Activated CD8-positive, alpha-beta memory T cell treated with anti-CD3 and anti-CD28 coated beads, Interleukin-2, amount 50 U/mL, for 24 hours (primary cell): ENCODE data around the gene OXT.
A peak's percentile ranks its signal among the peaks of the same experiment; 100 is the strongest.
"Not testable (repeated sequence)": the region's sequence is repeated elsewhere in the genome, so short reads cannot be mapped to it uniquely, and the experiment has no call there.

ENCODE experiments used
- DNase-seq: peaks from one replicate; pipeline ENCODE4 v3.0.0-alpha.2; 2020; ENCODE audit errors: extremely low read depth

Gene OXT

DNA sequence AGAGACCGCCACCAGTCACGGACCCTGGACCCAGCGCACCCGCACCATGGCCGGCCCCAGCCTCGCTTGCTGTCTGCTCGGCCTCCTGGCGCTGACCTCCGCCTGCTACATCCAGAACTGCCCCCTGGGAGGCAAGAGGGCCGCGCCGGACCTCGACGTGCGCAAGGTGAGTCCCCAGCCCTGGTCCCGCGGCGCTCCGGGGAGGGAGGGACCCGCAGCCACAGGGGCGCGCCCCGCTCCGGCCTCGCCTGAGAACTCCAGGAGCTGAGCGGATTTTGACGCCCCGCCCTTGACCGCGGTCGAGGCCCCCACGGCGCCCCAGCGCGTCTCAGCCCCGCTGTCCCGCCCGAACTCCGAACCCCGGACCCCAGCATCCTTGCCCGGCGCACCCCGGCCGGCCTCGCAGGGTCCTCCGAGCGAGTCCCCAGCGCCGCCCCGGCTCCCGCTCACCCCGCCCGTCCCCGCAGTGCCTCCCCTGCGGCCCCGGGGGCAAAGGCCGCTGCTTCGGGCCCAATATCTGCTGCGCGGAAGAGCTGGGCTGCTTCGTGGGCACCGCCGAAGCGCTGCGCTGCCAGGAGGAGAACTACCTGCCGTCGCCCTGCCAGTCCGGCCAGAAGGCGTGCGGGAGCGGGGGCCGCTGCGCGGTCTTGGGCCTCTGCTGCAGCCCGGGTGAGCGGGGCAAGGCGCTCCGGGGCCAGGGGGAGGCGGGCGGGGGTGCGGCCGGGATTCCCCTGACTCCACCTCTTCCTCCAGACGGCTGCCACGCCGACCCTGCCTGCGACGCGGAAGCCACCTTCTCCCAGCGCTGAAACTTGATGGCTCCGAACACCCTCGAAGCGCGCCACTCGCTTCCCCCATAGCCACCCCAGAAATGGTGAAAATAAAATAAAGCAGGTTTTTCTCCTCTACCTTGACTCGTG is at the start of gene OXT:
TSS of gene OXT (plus strand) at position 11 of the 920 bp plus-strand sequence. CDS start at position 47, 36 bp downstream.
- DNase-seq, result peak; percentile 18

DNA sequence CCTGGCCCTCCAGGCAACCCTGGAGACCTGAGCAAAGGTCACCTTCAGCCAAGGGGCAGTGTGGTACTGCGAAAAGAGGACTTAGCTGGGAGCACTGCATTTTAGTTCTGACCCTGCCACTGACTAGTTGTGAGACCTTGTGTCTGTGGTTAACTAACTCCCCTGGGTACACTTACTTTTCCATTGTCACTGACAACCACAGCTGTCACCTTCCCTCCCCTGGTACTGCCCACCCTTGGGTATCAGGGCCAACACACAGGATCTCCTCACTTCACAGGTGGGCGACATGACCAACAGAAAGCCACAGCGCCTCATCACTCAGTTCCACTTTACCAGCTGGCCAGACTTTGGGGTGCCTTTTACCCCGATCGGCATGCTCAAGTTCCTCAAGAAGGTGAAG is 49.6 kb upstream of the OXT start:
- DNase-seq, result no peak

DNA sequence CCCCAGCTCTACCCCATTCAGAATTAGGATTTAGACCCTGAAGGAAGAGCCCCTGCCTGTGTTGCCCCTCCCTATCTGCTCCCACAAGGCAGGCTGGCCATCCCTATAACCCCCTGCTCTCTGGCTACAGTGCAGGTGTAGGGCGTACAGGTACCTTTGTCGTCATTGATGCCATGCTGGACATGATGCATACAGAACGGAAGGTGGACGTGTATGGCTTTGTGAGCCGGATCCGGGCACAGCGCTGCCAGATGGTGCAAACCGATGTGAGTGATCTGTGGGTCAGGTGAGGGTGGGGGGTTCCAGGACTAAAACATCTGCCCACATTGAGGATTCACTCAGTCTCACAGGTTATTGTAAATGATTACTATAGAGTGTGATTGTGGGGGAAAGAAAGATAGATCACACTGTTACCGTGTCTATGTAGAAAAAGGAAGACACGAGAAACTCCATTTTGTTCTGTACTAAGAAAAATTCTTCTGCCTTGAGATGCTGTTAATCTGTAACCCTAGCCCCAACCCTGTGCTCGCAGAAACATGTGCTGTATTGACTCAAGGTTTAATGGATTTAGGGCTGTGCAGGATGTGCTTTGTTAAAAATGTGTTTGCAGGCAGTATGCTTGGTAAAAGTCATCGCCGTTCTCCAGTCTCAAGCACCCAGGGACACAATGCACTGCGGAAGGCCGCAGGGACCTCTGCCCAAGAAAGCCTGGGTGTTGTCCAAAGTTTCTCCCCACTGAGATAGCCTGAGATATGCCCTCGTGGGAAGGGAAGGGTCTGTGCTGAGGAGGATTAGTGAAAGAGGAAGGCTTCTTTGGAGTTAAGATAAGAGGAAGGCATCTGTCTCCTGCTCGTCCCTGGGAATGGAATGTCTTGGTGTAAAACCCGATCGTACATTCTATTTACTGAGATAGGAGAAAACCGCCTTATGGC is 48.6 kb upstream of the OXT start:
- DNase-seq, result not testable (repeated sequence)

DNA sequence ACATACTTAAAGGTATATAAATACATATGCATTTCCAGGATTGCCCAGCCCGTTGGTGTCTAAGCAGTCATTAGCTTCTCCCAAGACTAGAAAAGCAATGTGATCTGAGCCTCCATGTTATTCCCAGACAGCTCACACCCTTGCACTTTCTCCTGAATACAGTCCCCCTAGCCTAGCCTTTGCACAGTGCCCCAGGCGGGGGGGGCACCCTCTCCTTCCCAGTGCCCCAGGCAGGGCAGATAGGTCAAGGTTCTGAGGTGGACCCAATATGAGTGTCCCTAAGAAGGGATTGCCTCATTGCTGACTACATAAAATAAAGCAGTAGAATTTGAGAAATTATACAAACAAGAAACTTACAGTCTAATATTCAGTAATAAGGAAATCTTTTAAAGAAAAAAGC is 43.4 kb upstream of the OXT start:
- DNase-seq, result no peak

DNA sequence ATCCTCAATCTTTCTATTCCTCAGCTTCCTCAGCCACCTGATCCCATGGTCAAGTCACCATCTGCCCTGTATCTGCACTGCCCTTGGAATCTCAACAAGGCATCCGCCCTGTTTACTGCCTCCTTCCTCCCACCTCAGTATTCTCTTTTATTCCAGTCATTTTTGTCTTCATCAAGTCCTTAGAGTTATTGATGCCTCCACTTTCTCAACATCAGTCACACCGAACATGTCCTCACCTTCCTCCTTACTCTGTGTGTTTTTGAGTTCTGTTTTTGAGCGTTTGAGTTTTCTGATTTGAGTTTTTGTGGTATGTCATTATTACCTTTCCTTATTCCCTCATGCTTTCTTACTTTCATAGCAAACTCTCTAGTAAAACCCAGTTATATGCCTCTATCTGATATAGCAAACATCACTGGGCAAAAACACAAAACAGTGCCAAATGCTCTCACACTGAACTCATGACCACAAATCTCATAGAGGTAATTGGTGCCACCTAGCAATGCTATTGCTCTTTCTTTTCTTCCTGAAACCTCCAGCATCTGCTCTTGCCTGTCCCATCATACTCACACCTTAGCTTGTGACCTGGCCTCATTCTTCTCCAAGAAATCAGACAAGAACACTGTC is 39.8 kb upstream of the OXT start:
- DNase-seq, result no peak

DNA sequence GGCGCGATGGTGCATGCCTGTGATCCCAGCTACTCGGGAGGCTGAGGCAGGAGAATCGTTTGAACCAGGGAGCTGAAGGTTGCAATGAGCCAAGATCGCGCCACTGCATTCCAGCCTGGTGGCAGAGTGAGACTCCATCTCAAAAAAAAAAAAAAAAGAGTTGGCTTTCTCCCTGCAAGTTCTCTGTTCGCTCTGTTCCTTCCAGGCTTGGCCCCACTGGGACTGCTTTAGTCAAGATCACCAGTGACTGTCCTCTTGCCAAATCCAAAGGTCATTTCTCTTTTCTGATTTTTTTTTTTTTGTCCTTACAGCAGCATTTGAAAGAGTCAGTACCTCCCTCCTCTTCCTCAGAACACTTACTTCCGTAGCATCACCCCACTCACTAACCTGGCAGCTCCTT is 38.8 kb upstream of the OXT start:
- DNase-seq, result no peak

DNA sequence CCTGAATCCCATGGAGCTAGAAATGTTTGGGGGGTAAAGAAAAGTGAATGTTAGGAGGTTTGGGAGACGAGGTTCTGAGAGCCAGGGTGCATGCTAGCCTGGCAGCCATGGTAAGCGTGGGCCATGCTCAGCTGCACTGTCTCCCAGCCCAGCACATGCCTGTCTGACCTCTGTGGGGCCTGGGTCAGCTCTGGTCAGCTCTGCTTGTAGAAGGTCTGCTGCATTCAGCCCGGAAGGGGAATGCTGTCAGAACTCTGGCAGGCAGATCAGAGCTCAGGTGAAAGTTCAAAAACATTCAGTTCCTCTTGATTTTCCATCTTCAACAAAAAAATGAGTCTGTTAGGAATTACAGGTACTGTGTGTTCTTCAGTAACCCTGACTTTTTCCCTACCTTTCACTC is 33.8 kb upstream of the OXT start:
- no peak for DNase-seq

DNA sequence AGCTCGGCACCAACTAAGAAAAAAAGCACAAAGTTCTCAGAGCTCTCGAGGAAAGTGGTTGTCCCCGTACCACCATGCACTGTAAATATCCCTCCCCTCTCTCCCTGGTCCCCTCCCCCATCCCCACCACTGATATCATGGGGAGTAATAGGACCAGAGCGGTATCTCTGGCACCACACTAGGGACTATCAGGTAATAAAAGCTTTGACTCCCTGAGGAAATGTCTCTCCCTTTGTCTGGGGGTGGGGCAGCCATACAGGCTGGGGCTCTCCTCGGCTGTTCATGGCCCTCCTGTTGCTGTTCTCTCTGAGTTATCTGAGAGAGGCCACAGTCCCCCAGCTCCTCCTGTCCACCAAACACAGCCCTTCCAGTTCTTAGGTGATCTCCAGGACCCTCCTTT is 33.0 kb upstream of the OXT start:
- DNase-seq, result no peak

DNA sequence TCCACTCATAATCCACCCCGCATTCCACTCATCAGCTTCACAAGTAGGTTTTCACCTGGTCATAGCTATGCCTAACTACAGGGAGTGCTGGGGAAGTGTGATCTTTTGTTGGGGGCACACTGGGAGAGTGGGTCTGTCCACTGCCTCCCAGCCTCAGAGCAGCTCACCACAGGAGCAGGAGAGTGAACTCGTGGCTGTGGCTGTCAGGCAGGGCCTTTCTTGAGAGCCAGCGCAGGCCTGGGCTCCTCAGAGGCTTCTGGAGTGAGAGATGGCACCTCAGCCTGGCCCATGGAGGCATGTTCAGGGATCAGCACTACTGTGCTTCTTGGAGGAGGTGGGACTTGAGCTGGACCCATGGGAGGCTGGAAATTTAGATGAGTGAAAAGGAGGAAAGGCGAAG is 32.0 kb upstream of the OXT start:
- DNase-seq, result no peak

DNA sequence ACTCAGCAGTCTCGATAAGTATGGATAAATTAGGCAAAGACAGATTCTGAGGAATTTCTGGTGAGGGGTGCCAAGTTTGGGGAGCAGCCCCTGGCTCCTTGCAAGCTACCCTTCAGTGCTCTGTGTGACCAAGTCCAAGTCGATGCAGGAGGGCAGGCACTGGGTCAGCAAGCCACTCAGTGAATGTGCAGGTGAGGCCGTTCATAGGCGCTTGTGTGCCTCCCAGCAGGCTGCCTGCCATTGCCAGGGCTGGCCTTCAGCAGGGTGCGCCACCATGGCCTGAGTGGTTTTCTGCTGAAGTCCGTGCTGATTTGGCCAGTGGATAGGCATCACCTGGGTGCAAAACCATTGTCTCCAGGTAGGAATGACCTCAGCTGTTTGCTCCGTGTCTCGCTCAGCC is 31.3 kb upstream of the OXT start:
- no peak for DNase-seq

DNA sequence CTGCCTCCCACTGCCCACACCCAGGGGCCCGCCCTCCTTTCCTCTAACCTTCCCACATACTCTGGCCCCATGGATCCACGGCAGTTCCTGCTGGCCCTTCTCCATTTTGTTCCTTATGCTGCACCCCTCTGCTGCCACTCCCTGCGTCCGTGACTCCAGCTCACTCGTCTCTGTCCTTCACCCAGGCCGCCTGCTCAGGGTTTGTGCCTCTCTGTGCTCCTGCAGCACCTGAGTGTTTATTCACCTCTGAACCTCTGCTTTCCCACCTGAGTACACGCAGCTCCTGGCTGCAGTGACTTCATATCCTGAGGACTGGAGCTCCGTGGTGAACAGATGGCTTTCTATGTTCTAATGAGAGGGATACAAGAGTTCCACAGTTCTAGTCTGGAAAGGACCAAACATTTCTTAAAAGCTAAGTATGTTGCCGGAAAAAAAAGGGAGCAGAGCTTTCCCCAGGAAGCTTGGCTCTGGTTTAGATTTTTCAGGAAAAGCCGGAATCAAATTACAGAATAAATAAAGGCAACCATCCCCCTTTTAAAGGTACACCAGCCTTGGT is 29.5 kb upstream of the OXT start:
- DNase-seq, result no peak

DNA sequence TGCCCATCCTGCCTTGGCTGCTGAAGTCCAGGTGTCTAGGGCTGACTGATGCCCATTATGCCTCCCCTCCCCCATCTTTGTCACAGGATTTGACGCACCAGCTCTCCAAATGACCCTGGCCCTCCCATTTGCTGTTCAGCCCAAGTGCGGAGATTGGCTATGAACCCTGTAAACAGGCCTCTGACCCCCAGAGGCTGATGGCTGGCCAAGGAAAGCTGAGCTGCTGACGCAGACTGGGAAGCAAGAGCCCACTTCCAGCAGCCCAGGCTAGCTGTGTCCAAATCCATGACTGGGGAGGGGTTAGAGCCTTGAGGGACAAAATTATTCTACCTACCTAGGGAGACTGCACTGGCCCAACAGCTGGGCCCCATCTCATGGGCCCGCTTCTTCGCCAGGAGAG is 28.8 kb upstream of the OXT start:
- no peak for DNase-seq

DNA sequence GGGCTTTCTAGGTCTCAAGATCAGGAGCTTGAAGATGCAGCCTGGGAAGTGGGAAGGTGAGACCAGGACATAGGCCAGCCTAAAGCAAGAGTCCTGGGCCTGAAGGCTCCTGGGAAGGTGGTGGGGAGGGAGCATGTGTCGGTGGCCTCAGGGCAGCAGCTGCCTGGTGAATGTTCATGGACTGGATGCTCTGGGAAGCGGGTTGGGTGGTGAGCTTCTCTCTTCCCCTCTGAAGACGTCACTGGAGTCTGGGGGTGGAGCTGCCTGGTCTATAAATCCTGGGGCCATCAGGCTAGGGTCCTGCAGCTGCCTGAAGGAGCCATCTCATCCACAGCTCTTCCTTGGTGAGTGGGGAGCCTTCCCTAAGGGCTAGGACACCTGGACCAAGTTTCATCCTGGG is 28.1 kb upstream of the OXT start, which contains the start of gene GNRH2:
TSS of gene GNRH2 (plus strand) at position 301 of the 400 bp plus-strand sequence. CDS start 793 bp downstream, outside the sequence.
- DNase-seq, result no peak

DNA sequence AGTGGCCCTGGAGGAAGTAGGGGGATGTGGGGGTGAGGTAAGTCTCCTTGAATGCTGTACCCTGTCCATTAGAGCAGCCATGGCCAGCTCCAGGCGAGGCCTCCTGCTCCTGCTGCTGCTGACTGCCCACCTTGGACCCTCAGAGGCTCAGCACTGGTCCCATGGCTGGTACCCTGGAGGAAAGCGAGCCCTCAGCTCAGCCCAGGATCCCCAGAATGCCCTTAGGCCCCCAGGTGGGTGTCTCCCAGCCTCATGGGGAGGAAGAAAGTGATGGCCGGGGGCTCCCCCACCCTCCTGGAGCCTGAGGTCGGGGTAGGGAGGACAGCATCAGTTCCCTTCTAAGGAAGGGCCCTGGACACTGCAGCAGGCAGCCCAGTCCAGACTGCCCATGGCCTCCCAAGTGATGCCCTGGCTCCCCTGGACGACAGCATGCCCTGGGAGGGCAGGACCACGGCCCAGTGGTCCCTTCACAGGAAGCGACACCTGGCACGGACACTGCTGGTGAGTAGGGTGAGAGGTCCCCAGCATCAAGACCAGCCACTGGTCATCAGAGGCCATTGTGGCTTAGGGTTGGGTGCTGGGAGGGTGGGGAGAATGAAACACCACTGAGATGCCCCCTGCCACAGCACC is 27.0 kb upstream of the OXT start:
- no peak for DNase-seq

DNA sequence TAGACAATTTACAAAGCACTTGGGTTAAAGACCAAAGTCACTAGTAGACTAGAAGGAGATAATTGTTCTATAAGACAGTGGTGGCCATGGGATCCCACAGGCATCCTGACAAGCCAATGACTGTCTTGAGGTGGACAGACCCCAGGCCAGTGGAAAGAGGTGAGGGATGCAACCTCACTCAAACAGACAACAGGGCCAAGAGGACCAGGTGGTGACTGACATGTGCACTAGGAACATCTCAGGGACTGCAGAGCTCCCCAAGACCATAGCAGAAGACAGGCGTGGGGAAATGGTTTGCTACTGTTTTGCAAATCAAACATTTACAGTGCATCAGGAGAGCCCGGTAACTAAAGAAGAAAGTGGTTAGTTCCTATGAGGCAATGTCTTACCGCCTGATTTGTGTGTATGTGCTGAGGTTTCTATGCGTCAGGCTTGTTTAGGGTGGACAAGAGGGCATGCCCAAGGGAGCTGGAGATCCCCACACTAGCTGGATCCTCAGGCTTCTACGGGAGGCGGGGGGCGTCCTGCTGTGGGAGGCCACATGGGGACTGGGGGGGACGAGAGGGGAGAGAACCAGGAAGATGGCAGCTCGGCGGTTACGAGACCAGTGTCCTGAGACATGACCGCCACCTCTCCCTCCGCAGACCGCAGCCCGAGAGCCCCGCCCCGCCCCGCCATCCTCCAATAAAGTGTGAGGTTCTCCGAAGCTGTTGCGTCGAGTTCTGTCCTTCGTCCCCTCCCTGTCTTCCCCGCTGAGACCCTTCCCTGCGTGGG is 26.2 kb upstream of the OXT start:
- DNase-seq, result peak; percentile 26

DNA sequence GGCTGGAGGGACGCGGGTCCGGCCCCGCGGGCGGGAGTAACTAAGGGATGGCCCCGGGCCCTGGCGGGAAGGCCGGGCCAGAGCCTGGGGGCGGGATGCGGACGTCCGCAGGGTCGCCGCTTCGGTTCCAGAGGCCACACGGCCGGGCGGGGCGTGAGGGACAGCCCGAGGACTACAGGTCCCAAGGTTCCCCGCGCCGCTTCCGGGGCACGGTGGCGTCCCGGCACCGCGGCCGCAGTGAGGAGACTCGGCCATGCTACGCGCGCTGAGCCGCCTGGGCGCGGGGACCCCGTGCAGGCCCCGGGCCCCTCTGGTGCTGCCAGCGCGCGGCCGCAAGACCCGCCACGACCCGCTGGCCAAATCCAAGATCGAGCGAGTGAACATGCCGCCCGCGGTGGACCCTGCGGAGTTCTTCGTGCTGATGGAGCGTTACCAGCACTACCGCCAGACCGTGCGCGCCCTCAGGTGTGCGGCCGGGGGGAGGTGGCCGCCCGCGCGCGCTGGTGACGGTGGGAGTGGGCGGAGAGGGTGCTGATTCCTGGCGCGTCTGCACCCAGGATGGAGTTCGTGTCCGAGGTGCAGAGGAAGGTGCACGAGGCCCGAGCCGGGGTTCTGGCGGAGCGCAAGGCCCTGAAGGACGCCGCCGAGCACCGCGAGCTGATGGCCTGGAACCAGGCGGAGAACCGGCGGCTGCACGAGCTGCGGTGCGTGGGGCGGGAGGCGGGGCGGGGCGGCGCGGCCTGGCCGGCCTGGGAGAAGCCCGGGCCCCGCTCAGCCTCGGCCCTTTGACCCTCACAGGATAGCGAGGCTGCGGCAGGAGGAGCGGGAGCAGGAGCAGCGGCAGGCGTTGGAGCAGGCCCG is 25.4 kb upstream of the OXT start, which contains the start of gene MRPS26:
TSS of gene MRPS26 (plus strand) at position 237 of the 861 bp plus-strand sequence. CDS start at position 254, 17 bp downstream.
- peak; percentile 48 for DNase-seq

DNA sequence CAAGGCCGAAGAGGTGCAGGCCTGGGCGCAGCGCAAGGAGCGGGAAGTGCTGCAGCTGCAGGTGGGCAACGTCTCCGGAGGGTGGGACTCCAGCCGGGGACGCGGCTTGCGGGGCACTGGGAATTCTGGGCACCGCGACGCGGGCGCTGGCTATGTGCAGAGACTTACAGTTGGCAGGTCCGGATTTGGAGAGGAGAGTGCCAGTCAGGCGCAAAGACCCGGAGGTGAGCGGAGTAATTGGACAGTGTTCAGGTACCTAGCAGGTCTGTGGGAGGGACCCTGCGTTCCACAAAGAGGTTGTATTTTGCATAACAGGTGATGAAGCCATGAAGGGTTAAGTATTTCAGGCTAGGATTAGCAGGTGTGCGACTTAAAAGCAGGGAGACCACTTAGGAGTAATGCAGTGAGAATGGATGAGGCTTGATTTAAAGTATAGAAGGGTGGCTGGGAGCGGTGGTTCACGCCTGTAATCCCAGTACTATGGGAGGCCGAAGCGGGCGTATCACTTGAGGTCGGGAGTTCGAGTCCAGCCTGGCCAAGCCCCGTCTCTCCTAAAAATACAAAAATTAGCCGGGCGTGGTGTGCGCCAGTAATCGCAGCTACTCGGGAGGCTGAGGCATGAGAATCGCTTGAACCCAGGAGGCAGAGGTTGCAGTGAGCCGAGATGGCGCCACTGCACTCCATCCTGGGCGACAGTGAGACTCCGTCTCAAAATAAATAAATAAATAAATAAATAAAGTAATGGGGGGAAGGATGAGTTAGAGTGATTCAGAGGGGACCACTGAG is 24.6 kb upstream of the OXT start:
- DNase-seq, result no peak
